Cardiac fibroblast (primary cell): ENCODE measurements around the gene PELI2.

Experiments used
- DNase-seq, 2 donors: peaks; one replicate each; pipeline versions ENCODE4 v3.0.0 to v3.0.0-alpha.2; 2010; ENCODE audit warnings: low read depth in 2 of 2
- H3K4me3 ChIP-seq, 2 donors: replicated peaks in 1 of 2; 1 replicate in 1 of 2; 2 replicates in 1 of 2; pipeline ENCODE4 v1.5.1; 2011; ENCODE audit warnings: low read depth in 2 of 2, low read length in 2 of 2, mild to moderate bottlenecking in 2 of 2, moderate library complexity in 1 of 2
- TF ChIP-seq, protein P1 (sequence below): IDR thresholded peaks from one replicate; pipeline ENCODE4 v1.5.1; 2011; ENCODE audit warnings: low read depth, mild to moderate bottlenecking, low read length, inconsistent platforms

Gene PELI2

DNA sequence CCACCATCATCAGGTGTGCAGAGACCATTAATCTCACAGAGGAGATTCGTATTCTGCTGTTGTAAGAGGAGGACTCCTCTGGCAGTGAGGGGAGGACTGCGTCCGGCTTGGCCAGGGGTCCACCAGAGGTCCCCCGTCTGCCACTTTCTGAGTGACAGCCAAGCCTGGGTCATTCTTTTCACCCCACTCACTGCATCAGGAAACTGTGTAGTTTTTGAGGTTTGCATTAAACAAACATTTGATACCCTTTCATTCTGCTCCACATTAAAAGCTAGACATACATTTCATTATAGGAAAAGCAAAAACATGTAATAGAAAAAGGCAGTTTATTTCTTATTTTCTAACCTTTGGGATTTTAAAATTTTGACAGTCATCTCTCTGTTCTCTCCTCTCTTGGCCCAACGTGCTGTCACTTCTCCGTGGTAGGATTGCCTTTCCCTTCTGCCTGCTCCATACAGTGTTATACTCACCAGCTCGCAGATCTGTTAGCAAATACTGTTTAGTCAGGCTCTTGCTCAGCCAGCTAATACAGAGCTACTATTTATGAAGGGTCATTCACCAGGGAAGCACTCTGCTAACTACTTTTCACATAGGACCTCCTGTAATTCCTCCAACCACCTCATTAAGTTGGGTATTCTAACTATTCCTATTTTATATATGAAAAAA is 99.3 kb downstream of the PELI2 start:
- no peak overlapping the region for H3K4me3 ChIP-seq
- TF ChIP-seq, protein P1, sequence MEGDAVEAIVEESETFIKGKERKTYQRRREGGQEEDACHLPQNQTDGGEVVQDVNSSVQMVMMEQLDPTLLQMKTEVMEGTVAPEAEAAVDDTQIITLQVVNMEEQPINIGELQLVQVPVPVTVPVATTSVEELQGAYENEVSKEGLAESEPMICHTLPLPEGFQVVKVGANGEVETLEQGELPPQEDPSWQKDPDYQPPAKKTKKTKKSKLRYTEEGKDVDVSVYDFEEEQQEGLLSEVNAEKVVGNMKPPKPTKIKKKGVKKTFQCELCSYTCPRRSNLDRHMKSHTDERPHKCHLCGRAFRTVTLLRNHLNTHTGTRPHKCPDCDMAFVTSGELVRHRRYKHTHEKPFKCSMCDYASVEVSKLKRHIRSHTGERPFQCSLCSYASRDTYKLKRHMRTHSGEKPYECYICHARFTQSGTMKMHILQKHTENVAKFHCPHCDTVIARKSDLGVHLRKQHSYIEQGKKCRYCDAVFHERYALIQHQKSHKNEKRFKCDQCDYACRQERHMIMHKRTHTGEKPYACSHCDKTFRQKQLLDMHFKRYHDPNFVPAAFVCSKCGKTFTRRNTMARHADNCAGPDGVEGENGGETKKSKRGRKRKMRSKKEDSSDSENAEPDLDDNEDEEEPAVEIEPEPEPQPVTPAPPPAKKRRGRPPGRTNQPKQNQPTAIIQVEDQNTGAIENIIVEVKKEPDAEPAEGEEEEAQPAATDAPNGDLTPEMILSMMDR: no peak
- peak in 1 of 2 donors; percentile 32 for DNase-seq

- peak; percentile 36 to 45 for DNase-seq
- H3K4me3 ChIP-seq: no peak overlapping the region
- TF ChIP-seq, protein P1: no peak
Measured at GRCh38 chr14:56219666-56220413, 101.6 kb downstream of the PELI2 start.

GRCh38 chr14:56221382-56222128 is 103.3 kb downstream of the PELI2 start:
- no peak overlapping the region for H3K4me3 ChIP-seq
- DNase-seq: no peak
- TF ChIP-seq, protein P1: no peak

- no peak overlapping the region for H3K4me3 ChIP-seq
- TF ChIP-seq, protein P1: no peak
- DNase-seq: no peak
Measured at GRCh38 chr14:56224229-56224628, 106.0 kb downstream of the PELI2 start.

- no peak overlapping the region for H3K4me3 ChIP-seq
- TF ChIP-seq, protein P1: no peak
- no peak for DNase-seq
Measured at GRCh38 chr14:56224691-56225681, 106.8 kb downstream of the PELI2 start.

GRCh38 chr14:56235388-56235787 is 117.2 kb downstream of the PELI2 start:
- H3K4me3 ChIP-seq: no peak overlapping the region
- DNase-seq: no peak
- TF ChIP-seq, protein P1: no peak
